ENCODE measurements around the gene ARSA.

Gene ARSA

DNA sequence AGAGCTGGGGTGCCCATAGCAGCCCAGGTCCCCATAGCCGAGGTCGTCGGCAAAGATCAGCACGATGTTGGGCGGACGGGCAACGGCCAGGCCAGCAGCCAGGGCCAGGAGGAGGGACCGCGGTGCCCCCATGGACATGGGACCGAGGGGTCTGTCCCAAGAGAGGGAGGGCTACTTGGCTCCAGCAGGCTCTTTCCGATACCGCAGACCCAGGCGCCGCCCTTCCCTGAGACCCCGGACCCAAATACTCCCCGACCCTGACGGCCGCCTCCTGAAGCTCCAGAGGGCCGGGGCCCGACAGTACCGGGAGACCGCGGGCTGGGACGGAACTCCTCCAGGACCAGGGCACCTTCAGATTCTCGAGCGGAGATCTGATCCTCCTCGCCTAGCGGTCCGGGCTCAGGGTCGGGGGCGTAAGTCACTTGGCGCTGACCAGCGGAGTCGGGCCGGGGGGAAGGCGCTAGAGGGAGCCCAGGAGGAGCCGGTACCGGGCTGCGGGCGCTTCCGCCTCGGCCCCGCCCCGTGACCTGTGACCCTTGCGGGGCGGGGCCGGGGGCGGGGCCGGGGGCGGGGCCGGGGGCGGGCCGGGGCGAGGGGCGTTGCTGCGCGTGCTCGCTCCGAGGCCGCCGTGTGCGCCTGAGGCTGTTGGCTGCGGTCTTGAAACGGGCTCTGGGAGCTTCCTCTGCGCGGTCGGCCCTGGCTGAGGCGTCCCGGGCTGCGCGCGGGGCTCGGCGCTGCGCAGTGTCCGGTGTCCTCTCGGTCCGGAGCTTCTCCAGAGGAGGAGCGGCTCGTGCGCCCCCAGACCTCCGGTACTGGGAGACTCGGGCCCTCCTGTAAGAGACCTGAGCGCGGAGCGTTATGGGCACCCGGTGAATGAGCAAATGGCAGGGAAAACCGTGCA lies at the start of gene ARSA:
Gene ARSA (minus strand): TSS at position 511 of the 901 bp plus-strand sequence. CDS start 373 bp downstream, at position 138.
- peaks cover 12% of the 10 kb centered on the region for H3K36me3 ChIP-seq (ENCODE audit: insufficient read depth, insufficient read length, low read length)
- H3K4me3 ChIP-seq (ENCODE audit: insufficient read length, low read depth), result peak within 1 kb of the TSS; percentile 75
- no peak for DNase-seq (ENCODE audit: low read depth, low spot score)
- peak within 1 kb of the TSS; percentile 82 for H3K9ac ChIP-seq (ENCODE audit: insufficient read length, low read depth)
- peaks cover 6% of the 10 kb centered on the region for H3K4me1 ChIP-seq (ENCODE audit: insufficient read depth, insufficient read length)
- no peaks in the 10 kb centered on the region for H3K9me3 ChIP-seq (ENCODE audit: insufficient read depth, low read length)
- TF ChIP-seq SUZ12 (IDR thresholded peaks at IDR 0.05; ENCODE audit: extremely low read depth, insufficient read depth, insufficient read length) (no peak), YY1 (IDR thresholded peaks at IDR 0.05; ENCODE audit: insufficient read depth, insufficient read length) (no peak), ZNF274 (IDR thresholded peaks at IDR 0.05; ENCODE audit: low read depth, low read length) (no peak)
- no peaks in the 10 kb centered on the region for H3K27me3 ChIP-seq (ENCODE audit: insufficient read depth, insufficient read length)

- H3K9ac ChIP-seq (ENCODE audit: insufficient read length, low read depth), result no peak overlapping the region
- peaks cover 14% of the 10 kb centered on the region for H3K4me1 ChIP-seq (ENCODE audit: insufficient read depth, insufficient read length)
- TF ChIP-seq ZNF274 (IDR thresholded peaks at IDR 0.05; ENCODE audit: low read depth, low read length), result no peak
- TF ChIP-seq SUZ12 (IDR thresholded peaks at IDR 0.05; ENCODE audit: extremely low read depth, insufficient read depth, insufficient read length), result no peak
- TF ChIP-seq YY1 (IDR thresholded peaks at IDR 0.05; ENCODE audit: insufficient read depth, insufficient read length), result no peak
- peaks cover 17% of the 10 kb centered on the region for H3K36me3 ChIP-seq (ENCODE audit: insufficient read depth, insufficient read length, low read length)
- DNase-seq (ENCODE audit: low read depth, low spot score), result no peak
- no peak overlapping the region for H3K4me3 ChIP-seq (ENCODE audit: insufficient read length, low read depth)
- no peaks in the 10 kb centered on the region for H3K9me3 ChIP-seq (ENCODE audit: insufficient read depth, low read length)
- peaks cover 14% of the 10 kb centered on the region for H3K27me3 ChIP-seq (ENCODE audit: insufficient read depth, insufficient read length)
These were observed 48.9 kb upstream of the ARSA start for GRCh38 chr22:50676661-50677492.

GRCh38 chr22:50676180-50676636 lies 48.3 kb upstream of the ARSA start:
- H3K9me3 ChIP-seq (ENCODE audit: insufficient read depth, low read length), result no peaks in the 10 kb centered on the region
- H3K4me3 ChIP-seq (ENCODE audit: insufficient read length, low read depth), result no peak overlapping the region
- H3K36me3 ChIP-seq (ENCODE audit: insufficient read depth, insufficient read length, low read length), result peaks cover 17% of the 10 kb centered on the region
- no peak for TF ChIP-seq SUZ12 (IDR thresholded peaks at IDR 0.05; ENCODE audit: extremely low read depth, insufficient read depth, insufficient read length)
- TF ChIP-seq YY1 (IDR thresholded peaks at IDR 0.05; ENCODE audit: insufficient read depth, insufficient read length), result no peak
- TF ChIP-seq ZNF274 (IDR thresholded peaks at IDR 0.05; ENCODE audit: low read depth, low read length), result no peak
- H3K27me3 ChIP-seq (ENCODE audit: insufficient read depth, insufficient read length), result peaks cover 14% of the 10 kb centered on the region
- no peak for DNase-seq (ENCODE audit: low read depth, low spot score)
- peaks cover 14% of the 10 kb centered on the region for H3K4me1 ChIP-seq (ENCODE audit: insufficient read depth, insufficient read length)
- H3K9ac ChIP-seq (ENCODE audit: insufficient read length, low read depth), result no peak overlapping the region

DNA sequence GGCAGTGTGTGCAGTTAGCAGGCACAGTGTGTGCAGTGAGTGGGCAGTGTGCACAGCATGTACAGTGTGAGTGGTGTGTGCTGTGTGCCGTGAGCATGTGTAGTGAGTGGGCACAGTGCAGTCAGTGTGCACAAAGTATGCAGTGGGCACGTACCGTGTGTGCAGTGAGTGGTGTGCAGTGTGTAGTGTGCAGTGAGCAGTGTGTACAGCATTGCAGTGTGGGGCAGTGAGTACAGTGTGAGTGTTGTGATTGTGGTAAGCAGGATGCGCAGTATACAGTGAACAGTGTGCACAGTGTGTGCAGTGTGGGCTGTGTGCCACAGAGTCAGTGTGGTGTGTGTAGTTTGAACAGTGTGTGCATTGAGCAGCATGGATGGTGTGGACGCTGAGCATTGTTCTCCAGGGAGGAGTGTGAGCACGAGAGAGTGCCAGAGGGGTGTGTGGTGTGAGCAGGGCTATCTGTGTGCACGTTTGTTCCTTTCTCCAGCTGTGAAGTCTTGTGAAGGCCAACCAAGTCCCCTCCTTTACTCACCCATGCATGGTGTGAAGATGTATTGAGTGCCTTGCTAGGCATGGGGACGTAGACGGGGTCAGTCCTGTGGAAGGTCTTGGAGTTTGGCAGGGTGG lies 47.7 kb upstream of the ARSA start:
- Histone ChIP-seq H3K36me3 (ENCODE audit: insufficient read depth, insufficient read length, low read length) (peaks cover 17% of the 10 kb centered on the region), H3K27me3 (ENCODE audit: insufficient read depth, insufficient read length) (peaks cover 14% of the 10 kb centered on the region), H3K4me1 (ENCODE audit: insufficient read depth, insufficient read length) (peaks cover 14% of the 10 kb centered on the region), H3K4me3 (ENCODE audit: insufficient read length, low read depth) (peak overlapping the region; percentile 75), H3K9ac (ENCODE audit: insufficient read length, low read depth) (peak overlapping the region; percentile 71), H3K9me3 (ENCODE audit: insufficient read depth, low read length) (no peaks in the 10 kb centered on the region)
- DNase-seq (ENCODE audit: low read depth, low spot score), result no peak
- no peak for TF ChIP-seq YY1 (IDR thresholded peaks at IDR 0.05; ENCODE audit: insufficient read depth, insufficient read length)
- TF ChIP-seq SUZ12 (IDR thresholded peaks at IDR 0.05; ENCODE audit: extremely low read depth, insufficient read depth, insufficient read length), result no peak
- no peak for TF ChIP-seq ZNF274 (IDR thresholded peaks at IDR 0.05; ENCODE audit: low read depth, low read length)

- peaks cover 14% of the 10 kb centered on the region for H3K4me1 ChIP-seq (ENCODE audit: insufficient read depth, insufficient read length)
- peak overlapping the region; percentile 71 for H3K9ac ChIP-seq (ENCODE audit: insufficient read length, low read depth)
- TF ChIP-seq YY1 (IDR thresholded peaks at IDR 0.05; ENCODE audit: insufficient read depth, insufficient read length), result no peak
- TF ChIP-seq ZNF274 (IDR thresholded peaks at IDR 0.05; ENCODE audit: low read depth, low read length), result no peak
- TF ChIP-seq SUZ12 (IDR thresholded peaks at IDR 0.05; ENCODE audit: extremely low read depth, insufficient read depth, insufficient read length), result no peak
- H3K36me3 ChIP-seq (ENCODE audit: insufficient read depth, insufficient read length, low read length), result peaks cover 17% of the 10 kb centered on the region
- H3K27me3 ChIP-seq (ENCODE audit: insufficient read depth, insufficient read length), result peaks cover 14% of the 10 kb centered on the region
- peak; percentile 56 for DNase-seq (ENCODE audit: low read depth, low spot score)
- peak overlapping the region; percentile 75 for H3K4me3 ChIP-seq (ENCODE audit: insufficient read length, low read depth)
- no peaks in the 10 kb centered on the region for H3K9me3 ChIP-seq (ENCODE audit: insufficient read depth, low read length)
These were observed 46.9 kb upstream of the ARSA start for GRCh38 chr22:50674606-50675552.

DNA sequence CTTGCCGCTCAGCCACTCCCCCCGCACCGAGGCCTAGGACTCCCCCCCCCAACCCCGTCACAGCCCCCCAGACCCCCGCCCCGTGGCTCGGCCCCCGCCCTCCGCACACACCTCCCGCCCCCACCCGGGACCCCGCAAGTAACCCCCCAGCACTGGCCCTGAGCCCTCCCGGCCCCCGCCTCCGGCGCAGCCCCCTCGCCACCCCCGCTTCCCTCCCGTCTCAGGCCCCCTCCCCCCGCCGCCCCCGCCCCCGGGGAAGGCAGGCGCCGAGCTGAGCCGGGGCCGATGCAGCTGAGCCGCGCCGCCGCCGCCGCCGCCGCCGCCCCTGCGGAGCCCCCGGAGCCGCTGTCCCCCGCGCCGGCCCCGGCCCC lies 46.2 kb upstream of the ARSA start:
- Histone ChIP-seq H3K9me3 (ENCODE audit: insufficient read depth, low read length) (no peaks in the 10 kb centered on the region), H3K4me1 (ENCODE audit: insufficient read depth, insufficient read length) (peaks cover 14% of the 10 kb centered on the region), H3K36me3 (ENCODE audit: insufficient read depth, insufficient read length, low read length) (peaks cover 14% of the 10 kb centered on the region), H3K4me3 (ENCODE audit: insufficient read length, low read depth) (no peak overlapping the region), H3K9ac (ENCODE audit: insufficient read length, low read depth) (no peak overlapping the region), H3K27me3 (ENCODE audit: insufficient read depth, insufficient read length) (peaks cover 14% of the 10 kb centered on the region)
- DNase-seq (ENCODE audit: low read depth, low spot score), result no peak
- TF ChIP-seq SUZ12 (IDR thresholded peaks at IDR 0.05; ENCODE audit: extremely low read depth, insufficient read depth, insufficient read length) (no peak), YY1 (IDR thresholded peaks at IDR 0.05; ENCODE audit: insufficient read depth, insufficient read length) (no peak), ZNF274 (IDR thresholded peaks at IDR 0.05; ENCODE audit: low read depth, low read length) (no peak)
